Measurements from ENCODE around the gene IFNGR1.
"Not testable (repeated sequence)": the region's sequence is repeated elsewhere in the genome, so short reads cannot be mapped to it uniquely, and the experiment has no call there.

Gene IFNGR1

GRCh38 chr6:137236581-137237355, 17.6 kb upstream of the IFNGR1 start:
- no peak for DNase-seq (ENCODE audit: low spot score)

GRCh38 chr6:137235686-137236085, 16.5 kb upstream of the IFNGR1 start:
- no peak for DNase-seq (ENCODE audit: low spot score)

GRCh38 chr6:137233911-137234863, 15.0 kb upstream of the IFNGR1 start:
- DNase-seq (ENCODE audit: low spot score) = peak; percentile 41

GRCh38 chr6:137231895-137232294, 12.7 kb upstream of the IFNGR1 start:
- no peak for DNase-seq (ENCODE audit: low spot score)

GRCh38 chr6:137230956-137231555, 11.9 kb upstream of the IFNGR1 start:
- DNase-seq (ENCODE audit: low spot score) = no peak

- DNase-seq (ENCODE audit: low spot score) = no peak
Measured at GRCh38 chr6:137230547-137230946, 11.4 kb upstream of the IFNGR1 start.

GRCh38 chr6:137229075-137229759, 10.0 kb upstream of the IFNGR1 start:
- DNase-seq (ENCODE audit: low spot score) = no peak

GRCh38 chr6:137227871-137228302, 8.7 kb upstream of the IFNGR1 start:
- DNase-seq (ENCODE audit: low spot score) = no peak

- no peak for DNase-seq (ENCODE audit: low spot score)
Measured at GRCh38 chr6:137226697-137227096, 7.5 kb upstream of the IFNGR1 start.

GRCh38 chr6:137224799-137225198, 5.6 kb upstream of the IFNGR1 start:
- DNase-seq (ENCODE audit: low spot score) = no peak

GRCh38 chr6:137223370-137224131, 4.4 kb upstream of the IFNGR1 start:
- peak; percentile 17 for DNase-seq (ENCODE audit: low spot score)

- DNase-seq (ENCODE audit: low spot score) = no peak
Measured at GRCh38 chr6:137222381-137222780, 3.2 kb upstream of the IFNGR1 start.

- no peak for DNase-seq (ENCODE audit: low spot score)
Measured at GRCh38 chr6:137219664-137220252, 573 bp upstream of the IFNGR1 start.

GRCh38 chr6:137218473-137218916, 690 bp downstream of the IFNGR1 start:
- DNase-seq (ENCODE audit: low spot score) = peak; percentile 82

- DNase-seq (ENCODE audit: low spot score) = peak; percentile 49
Measured at GRCh38 chr6:137217801-137218472, 1.2 kb downstream of the IFNGR1 start.

- DNase-seq (ENCODE audit: low spot score) = no peak
Measured at GRCh38 chr6:137216875-137217553, 2.2 kb downstream of the IFNGR1 start.

- peak; percentile 32 for DNase-seq (ENCODE audit: low spot score)
Measured at GRCh38 chr6:137216106-137216505, 3.1 kb downstream of the IFNGR1 start.

GRCh38 chr6:137215630-137216029, 3.6 kb downstream of the IFNGR1 start:
- DNase-seq (ENCODE audit: low spot score) = not testable (repeated sequence)

GRCh38 chr6:137214931-137215330, 4.3 kb downstream of the IFNGR1 start:
- no peak for DNase-seq (ENCODE audit: low spot score)
